MM.1S (cell line): Measurements from ENCODE around the gene SPOCD1.

Source experiments
- DNase-seq: peaks from one replicate; pipeline ENCODE4 v3.0.0-alpha.2; 2015
- H2AFZ ChIP-seq: fragments of 300-600 bp; sonication (generic); 2 replicates; pipeline ENCODE4 v1.6.0; 2016; ENCODE audit warnings: antibody characterized with exemption, low read length
- H3F3A ChIP-seq: fragments of 300-600 bp; sonication (generic); 2 replicates; pipeline ENCODE4 v1.6.1; 2016; ENCODE audit warnings: mild to moderate bottlenecking, antibody characterized with exemption, low read length, moderate library complexity, mixed read lengths; ENCODE audit not compliant: insufficient read depth
- H3K27ac ChIP-seq: fragments of 300-600 bp; sonication (generic); 2 replicates; pipeline ENCODE4 v1.5.1; 2016; ENCODE audit warnings: mild to moderate bottlenecking, low read length
- H3K27me3 ChIP-seq: fragments of 300-600 bp; sonication (generic); replicated peaks from 2 replicates; pipeline ENCODE4 v1.6.0; 2016; ENCODE audit warnings: low read length; ENCODE audit not compliant: insufficient read depth
- H3K36me3 ChIP-seq: fragments of 300-600 bp; sonication (generic); replicated peaks from 2 replicates; pipeline ENCODE4 v1.6.1; 2016; ENCODE audit warnings: mild to moderate bottlenecking, low read length, mixed read lengths; ENCODE audit not compliant: insufficient read depth
- H3K4me1 ChIP-seq: fragments of 300-600 bp; sonication (generic); 2 replicates; pipeline ENCODE4 v1.6.1; 2016; ENCODE audit warnings: low read length, mixed read lengths
- H3K4me2 ChIP-seq: fragments of 300-600 bp; sonication (generic); 2 replicates; pipeline ENCODE4 v1.6.0; 2016; ENCODE audit warnings: low read depth, low read length
- H3K4me3 ChIP-seq: fragments of 300-600 bp; sonication (generic); 2 replicates; pipeline ENCODE4 v1.5.1; 2016; ENCODE audit warnings: low read length, mixed read lengths
- H3K79me2 ChIP-seq: fragments of 300-600 bp; sonication (generic); 2 replicates; pipeline ENCODE4 v1.6.1; 2016; ENCODE audit warnings: mixed run types, low read length, mixed read lengths
- H3K9ac ChIP-seq: fragments of 300-600 bp; sonication (generic); 2 replicates; pipeline ENCODE4 v1.6.1; 2016; ENCODE audit warnings: low read length, mixed read lengths
- H3K9me2 ChIP-seq: fragments of 300-600 bp; sonication (generic); replicated peaks from 2 replicates; pipeline ENCODE4 v1.6.1; 2016; ENCODE audit warnings: mild to moderate bottlenecking, low read length, mixed read lengths; ENCODE audit not compliant: insufficient read depth
- H3K9me3 ChIP-seq: fragments of 300-600 bp; sonication (generic); replicated peaks from 2 replicates; pipeline ENCODE4 v1.6.1; 2016; ENCODE audit warnings: mild to moderate bottlenecking, low read length, mixed read lengths; ENCODE audit not compliant: insufficient read depth
- H4K20me1 ChIP-seq: fragments of 300-600 bp; sonication (generic); 2 replicates; pipeline ENCODE4 v1.6.1; 2016; ENCODE audit warnings: mild to moderate bottlenecking, low read length, moderate library complexity, mixed read lengths; ENCODE audit not compliant: insufficient read depth
- CTCF ChIP-seq: fragments of 300-600 bp; sonication (generic); IDR thresholded peaks from 2 replicates; pipeline ENCODE4 v1.5.1; 2016; ENCODE audit warnings: antibody characterized with exemption, low read length, mixed read lengths
- EZH2 ChIP-seq: fragments of 300-600 bp; sonication (generic); optimal IDR thresholded peaks from 2 replicates; pipeline ENCODE3; 2017; ENCODE audit warnings: low read depth, mild to moderate bottlenecking, antibody characterized with exemption, low read length, mixed read lengths
- EZH2phosphoT487 ChIP-seq: fragments of 300-600 bp; sonication (generic); IDR thresholded peaks from 2 replicates; pipeline ENCODE4 v1.6.1; 2018; ENCODE audit warnings: antibody characterized with exemption, low read length

Gene SPOCD1

GRCh38 chr1:31783846-31784245, 32.0 kb downstream of the SPOCD1 start:
- Histone ChIP-seq H3K36me3 (no peaks in the 10 kb centered on the region), H3K4me3 (no peak overlapping the region), H3K4me1 (no peaks in the 10 kb centered on the region), H3K79me2 (no peaks in the 10 kb centered on the region), H3K9me3 (no peaks in the 10 kb centered on the region), H3K27ac (no peak overlapping the region), H4K20me1 (no peaks in the 10 kb centered on the region), H3K4me2 (no peak overlapping the region), H3F3A (no peaks in the 10 kb centered on the region), H3K9me2 (no peaks in the 10 kb centered on the region), H2AFZ (no peak overlapping the region), H3K27me3 (peaks cover 2% of the 10 kb centered on the region; the same call in 1 of the 2 replicates), H3K9ac (no peak overlapping the region)
- no peak for DNase-seq
- TF ChIP-seq EZH2phosphoT487: no peak
- TF ChIP-seq CTCF: no peak
- TF ChIP-seq EZH2: no peak

- H3K9me3 ChIP-seq: no peaks in the 10 kb centered on the region
- no peaks in the 10 kb centered on the region for H3K9me2 ChIP-seq
- H3K36me3 ChIP-seq: no peaks in the 10 kb centered on the region
- no peak overlapping the region for H3K4me3 ChIP-seq
- H3K4me2 ChIP-seq: no peak overlapping the region
- peaks cover 11% of the 10 kb centered on the region for H3K27me3 ChIP-seq
- H3K4me1 ChIP-seq: no peaks in the 10 kb centered on the region
- H3K79me2 ChIP-seq: no peaks in the 10 kb centered on the region
- no peak overlapping the region for H3K9ac ChIP-seq
- no peaks in the 10 kb centered on the region for H4K20me1 ChIP-seq
- TF ChIP-seq EZH2: no peak
- no peak for TF ChIP-seq EZH2phosphoT487
- TF ChIP-seq CTCF: no peak
- H2AFZ ChIP-seq: no peak overlapping the region
- H3F3A ChIP-seq: no peaks in the 10 kb centered on the region
- no peak for DNase-seq
- no peak overlapping the region for H3K27ac ChIP-seq
Observed at GRCh38 chr1:31782421-31783410, 33.1 kb downstream of the SPOCD1 start.

GRCh38 chr1:31781756-31782371, 34.0 kb downstream of the SPOCD1 start:
- no peaks in the 10 kb centered on the region for H4K20me1 ChIP-seq
- H3K36me3 ChIP-seq: no peaks in the 10 kb centered on the region
- no peaks in the 10 kb centered on the region for H3K4me1 ChIP-seq
- no peak overlapping the region for H3K27ac ChIP-seq
- no peaks in the 10 kb centered on the region for H3K9me2 ChIP-seq
- peaks cover 19% of the 10 kb centered on the region for H3K27me3 ChIP-seq
- no peak overlapping the region for H3K4me3 ChIP-seq
- H3F3A ChIP-seq: no peaks in the 10 kb centered on the region
- H3K9me3 ChIP-seq: no peaks in the 10 kb centered on the region
- H3K4me2 ChIP-seq: no peak overlapping the region
- no peak for DNase-seq
- no peak for TF ChIP-seq CTCF
- H3K79me2 ChIP-seq: no peaks in the 10 kb centered on the region
- no peak overlapping the region for H3K9ac ChIP-seq
- no peak overlapping the region for H2AFZ ChIP-seq
